NCI-H1092 treated with DMSO at 0.1 percent for 48 hours (cell line): ENCODE measurements around the gene TRIP13.
"Not testable (repeated sequence)": the region's sequence is repeated elsewhere in the genome, so short reads cannot be mapped to it uniquely, and the experiment has no call there.

Source experiments
- DNase-seq: peaks from one replicate; lab custom pipeline; 2025; lab: John Stamatoyannopoulos, UW

TRIP13 gene

DNA sequence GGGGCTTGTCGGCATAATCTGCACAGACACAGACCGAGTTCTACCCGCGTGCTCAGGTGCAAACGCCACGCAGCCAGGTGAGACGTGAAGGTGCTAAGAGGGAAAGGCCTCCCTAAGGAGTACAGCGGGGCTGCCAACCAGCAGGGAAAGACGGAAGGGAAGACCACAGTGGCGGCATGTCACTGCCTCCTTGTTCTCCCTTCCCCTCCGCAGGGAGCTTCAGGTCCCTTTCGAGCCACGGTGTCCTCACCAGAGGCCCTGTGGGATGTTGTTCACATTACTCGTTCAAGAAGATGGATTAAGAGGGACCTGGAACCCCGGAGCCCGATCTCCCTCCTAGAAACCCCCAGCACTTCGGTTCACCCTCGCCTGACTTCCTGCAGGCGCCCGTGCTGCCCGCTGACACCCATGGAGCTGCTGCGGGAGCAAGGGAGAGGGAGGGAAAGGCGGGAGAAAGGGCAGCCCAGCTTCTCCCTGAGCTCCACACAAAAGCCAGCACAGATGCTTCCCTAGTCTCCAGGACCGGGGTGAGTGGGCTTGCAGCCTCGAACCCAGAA, 769 bp upstream of the TRIP13 start:
- DNase-seq, result no peak

- DNase-seq, result no peak
These were observed 438 bp downstream of the TRIP13 start for GRCh38 chr5:893137-893506.

GRCh38 chr5:893711-894110, 1.0 kb downstream of the TRIP13 start:
- DNase-seq, result no peak

- DNase-seq, result no peak
These were observed 8.1 kb downstream of the TRIP13 start for GRCh38 chr5:900781-901180.

DNA sequence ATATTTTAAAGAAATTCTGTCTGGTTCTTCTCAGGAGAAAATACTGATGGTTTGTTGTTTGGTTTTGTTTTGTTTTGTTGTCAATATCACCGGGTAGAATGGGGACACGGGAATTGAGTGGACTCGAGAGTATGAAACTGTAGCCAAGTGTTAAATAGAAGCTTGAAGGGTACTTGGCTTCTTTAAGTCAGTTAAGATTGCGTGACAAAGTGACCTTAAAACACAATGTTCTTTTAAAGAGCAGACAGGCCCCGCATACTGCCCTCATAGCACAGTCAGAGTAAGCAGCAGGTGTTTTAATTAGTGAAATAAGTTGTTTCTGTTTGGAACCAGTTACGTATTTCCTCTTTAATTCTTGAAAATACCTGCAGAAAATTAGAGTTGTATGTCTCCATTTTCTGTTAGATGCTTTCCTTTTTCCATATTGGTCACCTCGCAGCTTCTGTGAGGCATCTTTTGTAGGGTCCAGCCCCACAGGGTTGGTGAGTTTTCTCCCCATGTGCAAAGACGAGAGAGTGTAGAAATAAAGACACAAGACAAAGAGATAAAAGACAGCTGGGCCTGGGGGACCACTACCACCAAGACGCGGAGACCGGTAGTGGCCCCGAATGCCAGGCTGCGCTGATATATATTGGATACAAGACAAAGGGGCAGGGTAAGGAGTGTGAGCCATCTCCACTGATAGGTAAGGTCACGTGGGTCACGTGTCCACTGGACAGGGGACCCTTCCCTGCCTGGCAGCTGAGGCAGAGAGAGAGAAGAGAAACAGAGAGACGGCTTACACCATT, 9.6 kb downstream of the TRIP13 start:
- no peak for DNase-seq

GRCh38 chr5:903756-904096, 11.0 kb downstream of the TRIP13 start:
- DNase-seq, result no peak

DNA sequence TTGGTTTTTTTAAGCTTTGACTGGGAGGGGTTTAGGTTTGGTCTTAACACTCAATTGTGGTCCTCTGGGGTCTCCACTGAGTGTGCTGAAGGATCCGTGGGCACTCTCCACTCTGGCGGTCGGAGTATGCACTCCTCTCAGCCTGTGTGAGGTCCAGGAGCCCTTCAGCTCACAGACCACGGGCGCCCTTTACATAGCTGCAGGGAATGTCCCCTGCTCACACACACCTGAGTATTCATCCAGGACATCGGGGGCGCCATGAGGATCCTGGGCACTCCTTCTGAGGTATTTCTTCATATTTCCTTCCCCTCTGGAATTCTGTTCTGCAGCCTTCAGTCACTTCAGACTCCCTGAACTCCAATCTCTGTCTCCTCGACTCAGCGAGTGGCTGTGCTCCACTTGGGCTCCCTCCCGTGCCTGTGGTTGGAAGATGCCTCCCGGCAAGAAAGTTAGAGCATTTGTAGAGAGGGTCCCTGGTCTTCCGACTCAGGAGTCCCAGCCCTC, 12.5 kb downstream of the TRIP13 start:
- no peak for DNase-seq

DNA sequence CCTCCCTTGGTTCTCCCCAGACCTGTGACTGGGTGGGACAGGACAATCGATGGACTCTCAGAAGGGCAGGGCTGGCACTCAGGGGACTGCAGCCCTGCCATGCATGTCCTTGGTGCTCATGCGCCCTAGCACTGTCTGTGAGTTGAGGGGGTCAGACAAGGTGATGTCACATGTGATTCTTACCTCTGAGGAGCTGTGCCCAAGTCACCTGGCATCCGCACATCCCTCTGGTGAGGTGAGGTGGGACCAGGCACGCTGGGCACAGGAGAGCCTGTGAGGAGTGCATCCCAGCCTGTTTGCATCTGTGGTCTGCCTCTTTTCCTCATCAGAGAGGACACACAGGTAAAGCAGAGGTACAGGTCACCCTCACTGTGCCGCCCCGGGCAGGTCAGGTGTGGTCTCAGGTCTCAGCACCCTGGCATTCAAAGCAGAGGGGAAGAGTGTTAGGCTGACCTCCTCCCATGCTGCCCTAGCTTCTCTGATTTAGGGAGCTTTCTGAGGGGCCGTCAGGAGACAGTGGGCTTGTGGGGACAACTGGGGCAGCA, 14.8 kb downstream of the TRIP13 start:
- DNase-seq, result no peak

- DNase-seq, result no peak
These were observed 15.5 kb downstream of the TRIP13 start for GRCh38 chr5:908172-908571.

DNA sequence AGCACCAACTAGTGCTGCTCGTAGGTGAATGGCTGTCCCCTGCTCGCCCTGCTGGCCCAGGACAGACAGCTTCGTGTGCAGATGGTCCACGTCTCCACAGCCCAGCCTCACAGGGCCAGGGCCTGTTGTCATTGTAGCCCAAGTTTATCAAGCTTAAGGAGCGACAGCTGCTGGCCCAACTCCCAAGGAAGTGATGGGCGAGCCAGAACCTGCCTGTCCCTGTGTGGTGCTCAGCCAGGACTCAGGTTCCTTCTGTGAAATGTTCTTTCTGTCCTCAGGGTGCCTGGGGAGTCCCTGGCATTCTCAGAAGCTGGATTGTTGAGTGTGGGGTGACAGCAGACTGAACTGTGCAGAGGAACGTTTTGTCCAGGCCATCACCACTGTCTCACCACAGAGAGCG, 16.4 kb downstream of the TRIP13 start:
- no peak for DNase-seq

DNA sequence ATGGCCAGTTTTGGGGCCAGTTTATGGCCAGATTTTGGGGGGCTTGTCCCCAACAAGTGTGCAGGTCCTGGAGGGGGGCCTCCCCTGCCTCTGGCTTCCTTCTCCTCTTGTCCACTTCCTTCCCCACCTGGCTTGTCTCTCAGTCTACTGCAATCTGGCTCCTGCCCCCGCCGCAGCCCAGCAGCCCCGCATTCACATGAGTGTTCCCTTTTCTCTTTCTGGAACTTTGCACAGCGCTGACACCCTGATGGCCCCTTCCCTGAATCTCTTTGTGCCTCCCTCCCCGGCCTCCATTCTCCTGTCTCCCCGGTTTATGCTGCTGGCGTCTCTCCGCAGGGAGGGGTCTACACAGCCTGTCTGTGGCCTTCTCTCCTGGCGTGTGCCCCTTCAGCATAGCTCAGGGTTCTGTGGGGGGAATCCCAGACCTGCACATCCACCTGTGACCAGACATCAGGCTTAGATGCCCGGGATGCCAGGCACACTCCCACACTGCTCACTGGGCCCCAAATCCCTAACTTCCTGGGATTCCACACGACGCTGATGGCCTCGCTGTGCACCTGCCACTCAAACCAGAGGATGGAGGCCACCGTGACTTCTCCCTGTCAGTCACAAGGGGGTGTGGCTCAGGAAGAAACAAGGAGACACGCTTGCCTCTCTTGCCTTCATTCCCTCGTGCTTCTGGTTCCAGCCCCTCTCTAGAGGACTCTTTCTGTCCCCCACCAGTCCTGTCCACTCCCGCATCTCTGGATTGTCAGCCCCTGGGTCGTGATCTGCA, 17.5 kb downstream of the TRIP13 start:
- no peak for DNase-seq

- DNase-seq, result no peak
These were observed 18.1 kb downstream of the TRIP13 start for GRCh38 chr5:910769-911160.

- DNase-seq, result no peak
These were observed 18.9 kb downstream of the TRIP13 start for GRCh38 chr5:911601-912000.

DNA sequence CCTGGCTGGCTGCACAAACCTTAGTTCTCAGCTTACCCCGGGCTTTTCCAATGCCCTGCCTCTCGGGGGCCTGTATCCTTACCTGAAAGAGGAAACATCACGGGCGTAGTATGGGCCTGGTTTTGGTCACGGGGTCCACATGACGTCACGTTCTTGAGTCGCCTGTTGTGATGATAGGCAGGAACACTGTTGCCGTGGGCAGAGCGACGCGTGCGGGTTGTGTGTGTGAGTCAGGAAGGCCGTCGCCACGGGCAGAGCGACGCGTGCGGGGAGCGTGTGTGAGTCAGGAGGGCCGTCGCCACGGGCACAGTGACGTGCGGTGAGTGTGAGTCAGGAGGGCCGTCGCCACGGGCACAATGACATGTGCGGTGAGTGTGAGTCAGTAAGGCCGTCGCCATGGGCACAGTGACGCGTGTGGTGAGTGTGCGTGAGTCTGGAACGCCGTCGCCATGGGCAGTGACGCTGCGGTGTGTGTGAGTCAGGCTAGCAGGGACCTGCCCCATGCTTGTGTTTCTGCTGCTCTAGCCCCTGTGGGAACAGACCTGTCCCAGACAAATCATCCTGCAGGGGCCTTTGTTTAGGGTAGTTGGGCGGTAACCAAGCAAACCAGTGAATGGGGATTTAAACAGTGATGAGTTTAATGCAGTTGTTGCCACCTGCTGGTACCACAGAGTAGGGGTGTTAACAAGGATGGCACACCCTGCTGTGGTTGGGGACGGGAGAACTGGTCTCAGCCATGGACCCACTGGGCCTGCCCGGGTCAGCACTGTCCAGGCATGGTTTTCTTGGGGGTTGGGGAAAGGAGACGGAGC, 19.8 kb downstream of the TRIP13 start:
- DNase-seq, result no peak

DNA sequence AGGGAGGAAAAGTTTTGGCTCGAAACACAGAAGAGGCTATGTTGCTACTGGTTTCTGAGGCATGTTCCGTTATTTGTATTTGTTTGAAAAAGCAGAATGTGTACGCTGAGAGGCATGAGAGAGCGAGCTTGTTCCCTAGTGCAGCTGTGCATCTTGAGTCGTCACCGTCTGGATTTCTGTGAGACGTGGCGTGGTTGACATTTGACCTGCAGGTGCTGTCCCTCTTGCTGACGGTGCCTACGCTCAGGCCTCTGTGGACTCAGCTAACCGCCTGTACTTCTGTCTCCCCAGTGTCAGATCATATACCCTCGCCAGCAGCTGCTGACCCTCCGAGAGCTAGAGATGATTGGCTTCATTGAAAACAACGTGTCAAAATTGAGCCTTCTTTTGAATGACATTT, 21.5 kb downstream of the TRIP13 start:
- DNase-seq, result no peak

GRCh38 chr5:914612-915011, 21.9 kb downstream of the TRIP13 start:
- DNase-seq, result no peak

- DNase-seq, result not testable (repeated sequence)
These were observed 22.7 kb downstream of the TRIP13 start for GRCh38 chr5:915346-915745.

GRCh38 chr5:915946-916345, 23.3 kb downstream of the TRIP13 start:
- no peak for DNase-seq

- DNase-seq, result no peak
These were observed 24.0 kb downstream of the TRIP13 start for GRCh38 chr5:916441-917293.

- DNase-seq, result not testable (repeated sequence)
These were observed 26.0 kb downstream of the TRIP13 start for GRCh38 chr5:918717-919116.

- no peak for DNase-seq
These were observed 26.8 kb downstream of the TRIP13 start for GRCh38 chr5:919356-920000.
